GM13976 (cell line): ENCODE measurements around the gene UTS2B.

Experiments used
- DNase-seq: peaks from one replicate; pipeline ENCODE4 v3.0.0; 2012; ENCODE audit warnings: low spot score
- CTCF ChIP-seq: IDR thresholded peaks from 2 replicates; pipeline ENCODE4 v1.5.1; 2012; ENCODE audit warnings: borderline replicate concordance, mild to moderate bottlenecking; ENCODE audit not compliant: insufficient read depth; ENCODE audit errors: extremely low read depth, missing control alignments, control extremely low read depth
- in situ Hi-C: fragments of 300-500 bp; cut with MboI; formaldehyde crosslinking; loops from one replicate; pipeline ENCODE4 v1.12.0; 2022; ENCODE audit warnings: low sequenced_read_pairs, mixed read lengths, inconsistent platforms; ENCODE audit not compliant: unreplicated experiment

The UTS2B gene

GRCh38 chr3:191234216-191234615, 96.1 kb downstream of the UTS2B start:
- in situ Hi-C loops, result no loop called here
- no peak for DNase-seq
- no peak for TF ChIP-seq CTCF

DNA sequence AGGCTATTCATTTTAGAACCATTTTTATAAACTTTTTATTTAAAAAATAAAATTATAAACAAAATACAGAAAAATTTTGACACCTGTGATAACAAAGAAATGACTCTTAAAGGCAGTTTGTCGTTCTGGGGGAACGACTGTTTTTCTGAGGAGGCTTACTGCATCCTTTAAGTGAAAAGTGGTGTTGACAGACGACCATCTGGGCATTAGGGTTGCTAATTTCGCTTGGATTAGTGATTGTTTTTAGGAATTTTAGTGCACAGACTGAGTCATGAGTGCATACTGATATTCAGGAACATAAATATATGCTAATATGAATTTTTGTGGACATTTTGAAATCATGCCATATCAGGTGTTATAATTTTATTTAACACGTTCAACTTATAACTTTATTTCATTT, 102.8 kb downstream of the UTS2B start:
- in situ Hi-C loops, result no loop called here
- no peak for TF ChIP-seq CTCF
- DNase-seq, result no peak

- no peak for DNase-seq
- no peak for TF ChIP-seq CTCF
- in situ Hi-C loops, result no loop called here
These were observed 108.7 kb downstream of the UTS2B start for GRCh38 chr3:191221638-191222037.

DNA sequence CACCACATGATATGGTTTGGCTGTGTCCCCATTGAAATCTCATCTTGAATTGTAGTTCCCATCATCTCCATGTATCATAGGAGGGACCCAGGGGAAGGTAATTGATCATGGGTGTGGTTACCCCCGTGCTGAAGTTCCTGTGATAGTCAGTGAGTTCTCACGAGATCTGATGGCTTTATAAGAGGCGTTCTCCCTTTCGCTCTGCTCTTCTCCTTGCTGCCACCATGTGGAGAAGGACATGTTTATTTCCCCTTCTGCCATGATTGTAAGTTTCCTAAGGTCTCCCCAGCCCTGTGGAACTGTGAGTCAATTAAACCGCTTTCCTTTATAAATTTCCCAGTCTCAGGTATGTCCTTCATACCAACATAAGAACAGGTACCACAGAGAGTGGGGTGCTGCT, 109.4 kb downstream of the UTS2B start:
- no peak for DNase-seq
- no peak for TF ChIP-seq CTCF
- in situ Hi-C loops, result no loop called here

DNA sequence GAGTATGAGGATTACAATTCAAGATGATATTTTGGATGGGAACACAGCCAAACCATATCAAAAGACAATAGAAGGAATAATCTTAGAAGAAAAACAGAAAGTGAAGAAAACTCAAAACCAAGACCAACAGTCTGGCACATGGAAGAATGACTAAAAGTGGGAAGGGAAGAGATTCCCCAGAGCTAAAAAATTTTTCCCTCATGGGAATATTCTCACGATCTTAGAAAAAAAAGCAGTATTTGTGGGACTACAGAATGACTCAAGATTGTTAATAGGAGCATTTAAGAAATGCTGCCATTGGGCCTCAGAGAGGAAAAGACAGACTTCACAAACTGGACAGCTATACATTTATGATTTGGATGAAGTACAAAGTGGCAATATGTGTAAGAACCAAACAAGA, 113.0 kb downstream of the UTS2B start:
- in situ Hi-C loops, result no loop called here
- no peak for DNase-seq
- TF ChIP-seq CTCF, result no peak
